HG03571 (cell line): Measurements from ENCODE around the gene SLC25A10.
A peak's percentile ranks its signal among the peaks of the same experiment; 100 is the strongest.

Experiments used
- ATAC-seq: cut with Tn5 transposase; IDR thresholded peaks from one replicate; pipeline ENCODE4 v1.9.1; 2021; ENCODE audit not compliant: unreplicated experiment

Gene SLC25A10

DNA sequence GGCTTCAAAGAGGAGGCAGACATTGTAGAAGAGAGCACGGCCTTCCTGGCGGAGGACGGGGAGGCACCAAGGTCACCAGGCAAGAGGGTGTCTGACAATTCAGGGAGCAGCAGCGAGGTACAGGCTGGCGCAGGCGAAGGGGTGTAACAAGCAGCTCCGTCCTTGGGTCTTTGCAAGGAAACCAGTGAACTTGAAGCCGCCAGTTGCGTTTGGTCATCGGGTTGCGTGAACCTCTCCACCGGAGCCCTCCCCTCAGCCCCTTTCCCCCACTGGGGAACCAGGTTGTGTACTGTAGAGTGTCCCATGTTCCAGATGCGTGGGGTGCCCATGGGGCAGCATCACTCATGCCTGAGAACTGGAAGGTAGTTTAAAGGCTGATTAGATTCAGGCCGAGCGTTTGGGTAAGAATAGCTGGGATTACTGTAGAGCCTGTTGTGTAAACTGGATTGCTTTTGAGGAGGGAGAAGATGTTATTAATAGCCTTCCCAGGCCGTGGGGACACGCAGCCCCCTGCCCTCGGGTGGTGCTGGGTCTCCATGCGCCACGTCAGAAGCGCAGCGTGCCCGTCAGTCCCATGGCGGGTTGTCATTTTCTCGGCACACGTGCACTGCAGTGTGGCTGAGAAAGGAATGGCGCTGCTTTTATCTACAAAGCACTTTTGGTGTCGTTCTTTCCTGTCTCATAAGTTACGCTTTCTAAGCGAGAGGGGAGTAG is 6.4 kb upstream of the SLC25A10 start:
- no peak for ATAC-seq

DNA sequence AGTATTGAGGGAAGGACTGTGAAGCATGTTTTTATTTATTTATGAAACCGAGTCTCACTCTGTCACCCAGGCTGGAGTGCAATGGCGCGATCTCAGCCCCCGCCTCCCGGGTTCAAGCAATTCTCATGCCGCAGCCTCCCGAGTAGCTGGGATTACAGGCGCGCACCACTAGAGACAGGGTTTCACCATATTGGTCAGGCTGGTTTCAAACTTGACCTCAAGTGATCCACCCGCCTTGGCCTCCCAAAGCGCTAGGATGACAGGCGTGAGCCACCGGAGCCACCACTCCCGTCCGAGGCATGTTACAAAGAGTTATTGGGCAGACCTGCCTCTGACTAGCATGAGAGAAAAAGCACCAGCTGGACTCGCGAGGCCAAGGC is 5.9 kb upstream of the SLC25A10 start:
- ATAC-seq = no peak

DNA sequence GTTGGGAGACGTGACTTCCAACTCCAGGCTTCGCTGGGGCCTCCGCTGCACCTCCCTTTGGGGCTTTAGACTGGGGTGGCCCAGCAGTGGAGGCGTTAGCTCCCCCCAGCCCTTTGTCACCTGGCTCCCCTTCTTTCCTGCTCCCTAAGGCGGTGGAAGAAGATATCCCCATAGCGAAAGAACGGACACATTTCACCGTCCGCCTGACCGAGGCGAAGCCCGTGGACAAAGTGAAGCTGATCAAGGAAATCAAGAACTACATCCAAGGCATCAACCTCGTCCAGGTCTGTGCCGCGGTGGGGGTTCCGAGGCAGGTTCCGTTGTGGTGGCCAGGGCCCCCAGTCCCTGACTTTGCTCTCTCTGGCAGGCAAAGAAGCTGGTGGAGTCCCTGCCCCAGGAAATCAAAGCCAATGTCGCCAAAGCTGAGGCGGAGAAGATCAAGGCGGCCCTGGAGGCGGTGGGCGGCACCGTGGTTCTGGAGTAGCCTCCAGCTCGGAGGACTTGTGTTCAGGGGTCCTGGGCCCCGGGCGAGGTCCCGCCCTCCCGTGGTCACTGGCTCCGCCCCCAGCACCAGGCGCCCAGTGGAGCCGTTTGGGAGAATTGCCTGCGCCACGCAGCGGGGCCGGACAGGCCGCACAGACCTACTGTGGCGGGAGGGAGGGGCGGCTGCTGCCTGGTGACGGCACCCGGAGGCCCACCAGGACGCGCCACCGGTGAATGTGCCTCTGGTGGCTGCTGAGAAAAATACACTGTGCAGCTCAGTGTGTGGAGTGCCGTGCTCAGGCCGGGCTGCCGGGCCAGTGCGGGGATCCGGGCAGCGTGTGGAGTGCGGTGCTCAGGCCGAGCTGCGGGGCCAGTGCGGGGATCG is 5.1 kb upstream of the SLC25A10 start:
- ATAC-seq = no peak

DNA sequence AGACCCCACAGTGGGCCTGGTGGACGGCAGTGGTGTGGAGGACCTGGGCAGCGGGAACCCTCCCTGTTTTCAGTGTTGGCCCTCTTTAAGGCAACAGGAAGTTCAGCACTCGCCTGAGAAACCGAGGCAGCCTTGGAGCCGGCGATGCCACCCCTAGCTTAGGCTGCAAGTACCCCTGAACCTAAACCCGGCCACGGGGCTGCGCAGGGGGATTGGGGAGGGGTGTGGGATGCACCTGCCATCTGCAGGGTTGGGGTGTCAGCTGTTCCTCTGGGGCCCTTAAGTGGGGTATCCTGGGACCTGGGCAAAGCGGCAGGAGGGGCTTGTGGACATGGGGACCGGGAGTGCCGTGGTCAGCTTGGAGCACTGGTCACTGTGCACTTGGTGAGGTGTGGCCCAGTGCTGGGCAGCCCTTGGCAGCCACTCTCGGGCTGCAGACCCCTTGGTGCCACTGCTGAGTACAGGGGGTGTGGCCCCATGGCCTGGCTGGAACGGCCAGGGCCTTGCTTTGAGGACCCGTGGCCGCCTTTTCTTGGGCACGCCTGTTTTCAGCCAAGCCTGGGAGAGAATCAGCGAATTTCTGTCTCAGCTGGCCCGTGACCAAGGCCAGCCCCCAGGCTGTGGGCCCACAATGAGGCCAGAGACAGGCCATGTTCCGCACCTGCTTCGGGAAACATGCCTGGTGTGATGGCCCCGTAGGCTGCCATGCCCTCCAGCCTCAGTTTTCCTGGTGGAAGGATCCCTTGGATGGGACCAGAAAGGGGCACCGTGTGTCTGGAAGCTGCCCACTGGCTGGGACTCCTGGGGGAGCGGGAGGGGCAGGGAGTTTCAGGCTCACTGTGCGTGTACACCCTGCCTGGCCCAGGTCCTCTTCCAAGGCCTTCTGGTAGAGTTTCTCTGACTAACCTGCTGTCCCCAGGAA is 4.1 kb upstream of the SLC25A10 start:
- ATAC-seq = no peak

DNA sequence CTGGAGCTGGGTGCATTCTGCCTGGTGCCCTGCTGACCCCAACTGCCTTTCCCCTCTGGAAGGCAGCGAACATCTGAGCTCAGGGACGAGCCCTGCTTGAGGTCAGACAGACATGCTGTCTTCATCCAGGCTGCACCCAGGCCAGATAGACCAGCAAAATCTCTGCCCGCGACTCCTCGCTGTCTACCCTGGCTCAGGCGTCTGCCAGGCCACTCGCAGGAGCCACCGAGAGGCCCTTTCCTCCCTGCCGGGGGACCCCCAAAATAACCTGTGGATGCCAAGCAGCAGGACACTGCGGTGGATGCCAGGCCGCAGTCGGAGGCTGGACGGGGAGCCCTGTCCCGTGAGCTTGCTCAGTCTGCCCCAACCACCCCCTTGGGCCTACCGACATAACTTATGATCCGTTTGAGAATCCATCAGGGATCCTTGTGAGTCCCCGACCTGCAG is 3.3 kb upstream of the SLC25A10 start:
- no peak for ATAC-seq

DNA sequence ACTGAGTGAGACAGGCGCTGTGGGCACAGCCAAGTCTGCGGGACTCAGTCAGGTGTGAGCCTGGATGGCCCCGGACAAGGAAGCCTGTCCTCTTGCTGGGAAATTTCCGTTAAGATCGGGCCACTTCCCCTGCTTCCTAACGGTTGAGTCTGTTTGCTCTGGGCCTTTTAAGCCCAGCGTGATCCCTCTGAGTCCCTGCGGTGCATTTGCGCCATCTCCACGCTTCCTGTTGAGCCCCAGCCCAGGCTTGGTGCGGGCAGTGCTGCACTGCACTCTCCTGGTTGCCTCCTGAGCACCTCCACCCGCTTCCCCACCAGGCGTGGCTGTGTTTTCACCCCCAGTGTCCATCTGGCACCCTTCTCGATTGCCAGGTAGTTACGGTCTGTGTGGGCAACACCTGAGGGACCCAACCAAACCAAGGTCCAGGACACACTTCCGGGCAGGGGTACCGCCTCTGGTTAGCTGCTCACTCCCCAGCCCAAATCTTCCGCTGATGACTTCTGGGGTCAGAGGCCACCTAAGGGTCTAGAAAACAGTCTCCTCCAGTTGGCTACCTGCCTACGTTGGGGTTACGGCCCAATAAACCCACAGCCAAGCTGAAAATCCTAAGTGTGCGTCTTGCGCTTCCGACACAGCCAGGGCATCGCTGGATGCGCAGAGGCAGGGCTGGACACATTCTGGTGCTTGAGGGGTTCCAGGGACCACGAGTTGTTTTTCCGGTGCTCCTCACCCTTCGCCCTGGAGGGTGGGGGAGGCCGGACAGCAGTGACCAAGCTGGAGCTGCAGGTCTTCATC is 1.4 kb upstream of the SLC25A10 start:
- no peak for ATAC-seq

DNA sequence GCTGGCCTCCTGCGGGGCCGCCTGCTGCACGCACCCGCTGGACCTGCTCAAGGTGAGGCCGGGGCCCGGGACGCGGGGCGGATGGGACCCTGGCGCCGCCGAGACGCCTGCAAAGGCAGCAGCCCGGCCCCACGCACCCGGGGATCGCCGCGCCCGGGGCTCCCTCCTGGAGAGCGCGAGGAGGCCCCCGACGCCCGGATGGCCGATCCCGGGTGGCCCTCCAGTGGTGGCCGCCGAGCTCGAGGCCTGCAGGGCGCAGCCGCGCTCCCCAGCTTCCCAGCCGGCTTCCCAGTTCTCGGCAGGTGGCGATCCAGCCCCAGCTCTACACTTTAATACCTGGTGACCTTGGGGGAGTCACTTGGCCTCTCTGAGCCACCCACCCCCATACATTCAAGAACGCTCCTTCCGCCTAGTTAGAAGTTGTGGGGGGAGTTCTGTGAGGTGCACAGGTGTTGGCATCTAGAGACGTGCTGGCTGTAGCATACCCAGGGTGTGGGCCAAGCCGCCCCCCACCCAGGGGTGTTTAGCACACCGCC is 452 bp downstream of the SLC25A10 start:
- peak; percentile 11 for ATAC-seq

DNA sequence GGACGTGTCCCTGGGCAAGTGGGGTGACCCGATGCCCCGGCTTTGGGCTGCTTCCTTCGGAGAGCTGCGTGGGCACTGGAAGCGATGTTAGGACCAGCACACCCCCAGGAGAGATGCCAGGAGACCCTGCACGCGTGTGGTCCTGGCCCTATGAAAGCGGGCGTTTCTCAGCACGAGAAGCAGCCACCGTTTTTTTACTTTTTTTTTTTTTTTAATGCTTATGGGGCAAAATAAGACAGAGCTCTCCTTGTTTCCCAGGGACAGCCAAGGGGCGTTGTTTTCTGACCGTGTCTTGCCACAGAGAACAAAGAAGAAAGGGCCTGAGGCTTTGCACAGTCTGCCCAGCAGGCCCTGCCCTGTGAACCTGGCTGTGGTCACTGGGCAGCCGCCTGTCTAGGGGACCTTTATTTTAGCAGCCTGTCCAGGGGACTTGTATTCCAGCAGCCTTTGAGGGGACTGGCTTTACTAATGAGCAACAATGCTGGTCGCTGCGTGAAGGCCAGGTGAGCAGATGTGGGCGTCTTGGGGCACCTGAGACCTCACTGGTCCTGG is 996 bp downstream of the SLC25A10 start:
- no peak for ATAC-seq

DNA sequence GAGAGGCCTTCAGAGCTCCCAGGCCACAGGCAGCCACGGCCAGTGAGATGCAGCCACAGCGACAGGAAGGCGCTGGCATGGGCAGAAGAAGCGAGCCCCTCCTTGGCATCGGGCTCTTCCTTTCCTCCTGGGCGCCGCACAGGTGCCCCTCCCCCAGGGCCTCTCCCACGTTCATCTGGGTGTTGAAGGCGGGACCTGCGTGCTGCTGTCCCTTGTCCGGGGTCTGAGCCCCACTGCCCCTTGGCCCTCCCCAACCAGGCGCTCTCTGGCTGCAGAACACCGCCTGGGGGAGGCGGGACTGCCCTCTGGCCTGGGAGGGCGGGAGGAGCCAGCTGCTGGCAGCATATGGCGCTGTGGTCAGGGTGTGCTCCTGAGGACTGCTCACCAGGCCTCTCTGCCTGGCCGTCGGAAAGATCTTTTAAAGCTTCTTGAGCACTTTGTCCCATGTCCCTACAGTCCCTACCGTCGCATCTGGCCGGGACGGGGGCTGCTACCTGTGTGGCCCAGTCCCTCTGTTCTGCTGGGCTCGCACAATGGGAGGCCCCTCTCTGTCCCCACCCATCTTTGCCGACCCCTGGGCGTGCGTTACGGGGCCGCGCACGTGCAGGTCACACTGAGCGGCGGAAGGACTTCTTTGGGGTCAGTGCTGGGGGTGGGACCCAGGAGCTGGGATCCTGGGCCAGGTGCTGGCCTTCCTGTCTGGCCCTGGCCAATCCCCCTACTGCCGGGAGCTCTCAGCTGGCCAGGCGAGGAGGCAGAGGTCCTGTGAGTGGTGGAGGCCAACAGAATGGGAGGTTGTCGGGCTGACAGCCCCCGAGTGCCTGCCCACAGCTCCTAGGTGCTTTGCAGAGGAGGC is 1.7 kb downstream of the SLC25A10 start:
- no peak for ATAC-seq

DNA sequence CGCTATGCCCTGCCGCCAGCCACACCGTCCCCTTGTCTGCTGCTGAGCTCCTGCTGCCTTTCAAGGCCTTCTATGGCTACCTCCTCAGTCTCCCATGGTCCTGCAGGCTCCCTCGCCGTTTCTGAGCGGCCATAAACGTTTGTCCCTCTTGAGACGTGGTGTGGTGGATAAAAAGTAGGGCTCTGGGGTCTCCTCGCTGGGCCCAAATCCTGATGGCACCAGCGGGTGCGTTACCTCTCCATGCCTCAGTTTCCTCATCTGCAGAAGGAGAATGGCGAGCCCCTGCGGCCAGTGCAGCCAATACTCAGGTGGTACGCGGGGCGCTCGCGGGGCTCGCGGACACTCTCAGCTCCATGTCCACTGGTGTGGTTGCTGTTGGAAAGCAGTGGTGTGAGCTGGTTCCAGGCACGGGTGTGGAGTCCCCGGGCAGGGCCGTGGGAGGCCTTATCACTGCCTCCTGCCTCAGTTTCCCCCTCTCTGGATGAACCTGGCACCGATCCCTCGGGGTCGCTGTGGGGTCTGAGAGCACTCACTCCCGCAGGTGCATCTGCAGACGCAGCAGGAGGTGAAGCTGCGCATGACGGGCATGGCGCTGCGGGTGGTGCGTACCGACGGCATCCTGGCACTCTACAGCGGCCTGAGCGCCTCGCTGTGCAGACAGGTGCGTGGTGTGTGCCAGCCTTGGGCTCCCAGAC is 2.5 kb downstream of the SLC25A10 start:
- no peak for ATAC-seq

DNA sequence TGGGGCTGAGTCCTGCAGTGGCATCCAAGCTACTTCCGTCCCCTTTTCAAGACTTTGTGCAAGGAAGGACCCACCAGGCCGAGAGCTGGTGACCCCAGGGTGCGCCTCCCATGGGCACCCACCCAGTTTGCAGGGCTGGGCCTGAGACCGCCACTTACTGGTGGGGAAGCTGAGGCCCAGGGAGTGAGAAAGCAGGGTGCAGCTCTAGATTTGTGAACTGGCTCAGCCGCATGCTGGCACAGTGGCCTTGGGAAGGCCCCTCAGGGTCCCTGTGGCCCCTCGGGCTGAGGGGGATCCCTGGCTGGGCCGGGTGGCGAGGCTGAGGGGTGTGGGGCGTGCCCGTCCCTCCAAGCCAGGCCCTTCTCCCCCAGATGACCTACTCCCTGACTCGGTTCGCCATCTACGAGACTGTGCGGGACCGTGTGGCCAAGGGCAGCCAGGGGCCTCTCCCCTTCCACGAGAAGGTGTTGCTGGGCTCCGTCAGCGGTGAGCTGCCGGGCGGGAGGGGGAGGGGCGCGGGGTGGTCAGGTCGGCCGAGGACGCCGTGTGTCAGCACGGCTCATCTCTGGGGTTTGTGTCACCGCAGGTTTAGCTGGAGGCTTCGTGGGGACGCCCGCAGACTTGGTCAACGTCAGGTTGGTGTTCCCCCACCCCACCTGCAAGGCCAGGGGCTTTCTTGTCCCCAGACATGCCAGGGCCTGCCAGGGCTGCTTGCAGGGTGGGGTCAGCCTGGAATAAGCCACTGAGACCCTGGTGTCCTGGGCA is 3.2 kb downstream of the SLC25A10 start:
- ATAC-seq = no peak

DNA sequence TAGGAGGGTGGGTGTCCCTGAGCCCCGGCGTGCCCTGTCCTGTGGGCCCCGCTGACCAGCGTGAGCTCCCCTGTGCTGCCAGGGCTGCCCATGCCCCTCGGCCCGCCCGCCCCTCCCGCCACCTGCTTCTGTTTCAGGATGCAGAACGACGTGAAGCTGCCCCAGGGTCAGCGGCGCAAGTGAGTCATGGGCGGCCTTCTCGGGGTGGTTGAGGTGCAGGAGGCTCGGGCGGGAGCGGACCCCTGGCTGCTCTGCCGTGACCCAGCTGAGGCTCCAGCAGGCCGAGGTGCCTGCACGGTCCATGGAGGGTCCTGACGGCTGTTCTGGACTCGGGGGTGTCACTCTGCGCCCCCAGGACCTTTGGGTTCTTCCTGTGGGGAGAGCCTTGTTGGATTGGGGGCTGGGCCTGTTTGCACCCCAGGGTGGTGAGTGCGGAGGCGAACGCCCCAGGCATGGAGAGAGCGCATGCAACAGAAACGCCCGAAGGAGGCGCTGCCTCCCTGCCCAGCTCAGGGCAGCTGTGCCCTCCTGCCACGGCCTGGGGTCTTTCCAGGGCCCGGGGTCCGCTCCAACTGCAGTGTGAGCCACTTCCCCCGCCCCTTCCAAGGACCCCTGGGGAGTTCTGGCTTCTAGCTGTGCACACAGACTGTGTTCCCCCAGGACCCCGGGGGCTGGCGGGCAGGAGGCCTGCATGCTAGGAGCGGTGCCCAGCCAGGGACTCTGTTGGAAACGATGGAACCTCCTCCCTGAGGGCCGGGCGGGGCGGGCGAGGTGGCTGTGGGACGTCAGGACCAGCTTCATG is 4.0 kb downstream of the SLC25A10 start:
- no peak for ATAC-seq

DNA sequence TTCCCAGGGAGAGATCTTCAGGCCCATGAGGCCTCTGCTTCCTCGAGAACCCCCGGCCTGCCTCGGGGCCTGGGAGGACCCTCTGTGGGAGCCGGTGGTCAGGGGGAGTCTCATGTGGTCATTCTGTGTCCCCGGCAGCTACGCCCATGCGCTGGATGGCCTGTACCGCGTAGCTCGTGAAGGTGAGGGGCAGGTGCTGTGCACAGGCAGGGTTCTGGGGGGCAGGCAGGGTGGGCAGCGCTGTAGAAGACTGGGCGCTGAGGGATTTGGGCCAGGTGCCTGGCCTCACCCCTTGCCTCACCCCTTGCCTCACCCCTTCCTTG is 4.6 kb downstream of the SLC25A10 start:
- ATAC-seq = no peak

DNA sequence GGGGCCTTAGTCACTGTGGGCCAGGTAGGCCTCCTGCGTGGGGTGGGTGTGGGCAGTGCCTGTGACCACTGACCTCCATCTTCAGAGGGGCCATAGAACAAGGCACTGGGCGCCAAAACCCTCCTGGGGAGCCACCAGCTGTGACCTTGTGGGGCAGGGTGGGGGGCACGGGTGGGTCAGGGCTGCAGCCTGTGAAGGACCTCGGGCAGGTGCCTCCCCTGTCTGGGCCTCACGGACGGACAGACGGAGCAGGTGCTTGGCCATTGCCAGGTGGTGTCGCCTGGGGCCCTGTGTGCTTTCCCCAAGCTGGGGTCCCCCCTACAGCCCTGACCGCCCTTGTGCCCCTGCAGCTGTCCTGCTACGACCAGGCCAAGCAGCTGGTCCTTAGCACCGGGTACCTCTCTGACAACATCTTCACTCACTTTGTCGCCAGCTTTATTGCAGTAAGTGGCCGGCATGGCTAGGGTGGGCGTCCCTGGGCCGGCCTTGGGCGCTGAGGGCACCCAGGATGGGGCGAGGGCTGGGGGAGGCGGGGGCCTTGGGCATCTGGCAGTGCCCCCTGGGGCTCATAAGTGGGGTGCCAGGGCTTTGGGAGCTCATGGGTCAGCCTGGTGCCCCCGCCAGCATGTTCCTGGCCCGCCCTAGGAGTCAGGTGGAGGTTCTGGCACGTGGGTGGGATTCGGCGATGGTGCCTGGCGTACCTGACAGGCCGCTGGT is 5.1 kb downstream of the SLC25A10 start:
- ATAC-seq = no peak

DNA sequence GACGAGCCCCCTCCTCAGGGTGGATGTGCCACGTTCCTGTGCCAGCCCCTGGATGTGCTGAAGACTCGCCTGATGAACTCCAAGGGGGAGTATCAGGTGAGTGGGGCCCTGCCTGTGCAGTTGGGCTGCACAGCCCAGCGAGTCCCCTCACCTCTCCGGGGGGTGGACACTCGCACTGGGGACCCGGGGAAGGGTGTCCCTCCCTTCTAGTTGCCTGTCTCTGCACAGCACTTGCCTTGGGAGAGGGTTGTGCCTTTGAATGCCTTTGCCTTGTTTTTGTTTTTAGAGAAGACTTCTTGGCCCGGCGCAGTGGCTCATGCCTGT is 5.6 kb downstream of the SLC25A10 start:
- no peak for ATAC-seq

DNA sequence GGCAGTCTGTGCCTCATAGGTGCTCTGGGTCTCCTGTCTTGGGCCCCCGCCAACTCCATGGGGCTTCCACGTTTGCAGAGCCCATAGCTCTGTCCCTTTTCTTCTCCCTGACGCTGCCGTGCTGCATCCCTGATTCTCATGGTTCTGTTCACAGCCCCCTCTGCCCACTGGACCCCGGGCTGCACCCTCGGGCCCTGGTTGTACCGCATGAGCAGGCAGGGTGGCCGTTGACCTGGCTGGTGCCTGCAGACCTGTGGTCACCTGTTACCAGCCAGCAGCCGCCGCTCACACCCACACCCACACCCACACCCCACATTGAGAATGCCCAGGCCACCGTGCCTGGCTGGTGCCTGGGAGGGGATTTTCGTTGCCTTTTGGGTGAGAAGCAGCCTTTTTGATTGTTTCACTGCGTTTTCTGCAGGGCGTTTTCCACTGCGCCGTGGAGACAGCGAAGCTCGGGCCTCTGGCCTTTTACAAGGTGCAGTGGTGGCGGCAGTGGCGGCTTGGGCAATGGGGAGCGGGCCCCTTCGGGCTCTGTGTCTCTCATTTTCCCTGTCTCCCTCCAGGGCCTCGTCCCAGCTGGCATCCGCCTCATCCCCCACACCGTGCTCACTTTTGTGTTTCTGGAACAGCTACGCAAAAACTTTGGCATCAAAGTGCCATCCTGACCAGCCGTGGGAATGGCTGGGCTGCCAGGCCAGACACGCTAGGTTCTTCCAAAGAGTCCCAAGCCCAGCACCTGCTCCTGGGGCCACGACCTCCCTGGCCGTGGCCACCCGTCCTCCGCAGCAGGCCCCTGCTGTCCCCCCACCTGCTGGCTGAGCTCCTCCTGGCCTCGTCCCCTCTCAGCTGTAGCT is 7.6 kb downstream of the SLC25A10 start:
- no peak for ATAC-seq
